ENCODE measurements around the gene PTGES3. TPM values are rescaled to one million over a fixed set of nuclear protein-coding genes. Genes with fewer than 3 reads are reported as not detected.
"Not testable (repeated sequence)": the region's sequence is repeated elsewhere in the genome, so short reads cannot be mapped to it uniquely, and the experiment has no call there.

Gene PTGES3
- total RNA-seq, 1 experiment from 2014 or later = 167 TPM

DNA sequence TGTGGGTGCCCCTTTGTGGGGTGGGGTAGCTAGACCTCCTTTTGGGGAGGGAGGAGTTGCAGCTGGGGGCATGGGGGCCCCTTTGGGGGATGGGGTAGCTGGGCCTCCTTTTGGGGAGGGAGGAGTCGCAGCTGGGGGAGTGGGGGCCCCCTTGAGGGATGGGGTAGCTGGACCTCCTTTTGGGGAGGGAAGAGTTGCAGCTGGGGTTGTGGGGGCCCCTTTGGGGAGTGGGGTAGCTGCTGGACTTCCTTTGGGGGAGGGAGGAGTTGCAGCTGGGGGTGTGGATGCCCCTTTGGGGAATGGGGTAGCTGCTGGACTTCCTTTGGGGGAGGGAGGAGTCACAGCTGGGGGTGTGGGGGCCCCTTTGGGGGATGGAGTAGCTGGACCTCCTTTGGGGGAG, 30.1 kb upstream of the PTGES3 start:
- Histone ChIP-seq H3K36me3 (replicated peaks; ENCODE audit: control insufficient read depth, insufficient read depth, low read length) (peaks cover 46% of the 10 kb centered on the region), H3K4me3 (ENCODE audit: insufficient read depth, low read depth, low read length) (no peak overlapping the region), H3K27me3 (ENCODE audit: control insufficient read depth, insufficient read depth, low read length) (no peaks in the 10 kb centered on the region)
- DNase-seq = no peak

DNA sequence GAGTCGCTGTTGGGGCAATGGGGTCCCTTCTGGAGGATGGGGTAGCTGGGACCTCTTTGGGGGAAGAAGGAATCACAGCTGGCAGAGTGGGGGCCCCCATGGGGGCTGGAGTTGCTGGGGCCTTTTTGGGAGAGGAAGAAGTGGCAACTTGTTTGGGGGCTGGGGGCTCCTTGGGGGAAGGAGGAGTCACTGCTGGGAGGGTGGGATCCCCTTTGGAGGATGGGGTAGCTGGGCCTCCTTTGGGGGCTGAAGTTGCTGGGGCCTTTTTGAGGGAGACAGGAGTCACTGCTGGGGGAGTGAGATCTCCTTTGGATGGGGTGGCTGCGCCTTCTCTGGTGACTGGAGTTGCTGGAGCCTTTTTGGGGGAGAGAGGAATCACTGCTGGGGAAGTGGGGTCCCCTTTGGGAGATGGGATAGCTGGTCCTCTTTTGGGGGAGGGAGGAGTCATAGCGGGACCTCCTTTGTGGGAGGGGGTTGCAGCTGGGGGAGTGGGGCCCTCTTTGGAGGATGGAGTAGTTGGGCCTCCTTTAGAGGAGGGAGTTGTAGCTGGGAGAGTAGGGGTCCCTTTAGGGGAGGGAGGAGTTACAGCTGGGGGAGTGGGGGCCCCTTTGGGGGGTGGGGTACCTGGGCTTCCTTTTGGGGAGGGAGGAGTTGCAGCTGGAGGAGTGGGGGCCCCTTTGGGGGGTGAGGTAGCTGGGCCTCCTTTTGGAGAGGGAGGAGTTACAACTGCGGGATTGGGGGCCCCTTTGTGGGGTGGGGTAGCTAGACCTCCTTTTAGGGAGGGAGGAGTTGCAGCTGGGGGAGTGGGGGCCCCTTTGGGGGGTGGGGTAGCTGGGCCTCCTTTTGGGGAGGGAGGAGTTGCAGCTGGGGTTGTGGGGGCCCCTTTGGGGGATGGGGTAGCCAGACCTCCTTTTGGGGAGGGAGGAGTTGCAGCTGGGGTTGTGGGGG, 29.1 kb upstream of the PTGES3 start:
- H3K4me3 ChIP-seq (ENCODE audit: insufficient read depth, low read depth, low read length) = no peak overlapping the region
- peaks cover 51% of the 10 kb centered on the region for H3K36me3 ChIP-seq (replicated peaks; ENCODE audit: control insufficient read depth, insufficient read depth, low read length)
- DNase-seq = no peak
- H3K27me3 ChIP-seq (ENCODE audit: control insufficient read depth, insufficient read depth, low read length) = no peaks in the 10 kb centered on the region

DNA sequence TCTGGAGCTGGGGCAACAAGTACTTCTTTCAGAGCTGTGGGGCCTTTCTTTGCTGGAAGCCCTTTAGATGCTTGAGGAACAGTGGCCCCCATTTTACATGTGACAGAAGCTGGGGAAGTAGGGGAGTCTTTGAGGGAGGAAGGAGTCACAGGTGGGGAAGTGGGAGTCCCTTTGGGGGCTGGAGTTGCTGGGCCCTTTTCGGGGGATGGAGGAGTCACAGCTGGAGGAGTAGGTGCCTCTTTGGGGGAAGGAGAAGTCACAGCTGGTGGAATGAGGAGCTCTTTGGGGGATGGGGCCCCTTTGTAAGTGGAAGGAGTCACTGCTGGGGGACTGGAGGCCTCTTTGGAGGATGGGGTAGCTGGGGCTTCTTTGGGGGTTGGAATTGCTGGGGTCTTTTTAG, 28.4 kb upstream of the PTGES3 start:
- DNase-seq = no peak
- Histone ChIP-seq H3K4me3 (ENCODE audit: insufficient read depth, low read depth, low read length) (no peak overlapping the region), H3K36me3 (replicated peaks; ENCODE audit: control insufficient read depth, insufficient read depth, low read length) (peaks cover 47% of the 10 kb centered on the region), H3K27me3 (ENCODE audit: control insufficient read depth, insufficient read depth, low read length) (no peaks in the 10 kb centered on the region)

- no peak for DNase-seq
- Histone ChIP-seq H3K36me3 (replicated peaks; ENCODE audit: control insufficient read depth, insufficient read depth, low read length) (peaks cover 42% of the 10 kb centered on the region), H3K27me3 (ENCODE audit: control insufficient read depth, insufficient read depth, low read length) (no peaks in the 10 kb centered on the region), H3K4me3 (ENCODE audit: insufficient read depth, low read depth, low read length) (no peak overlapping the region)
These were observed 27.7 kb upstream of the PTGES3 start for GRCh38 chr12:56715798-56716197.

DNA sequence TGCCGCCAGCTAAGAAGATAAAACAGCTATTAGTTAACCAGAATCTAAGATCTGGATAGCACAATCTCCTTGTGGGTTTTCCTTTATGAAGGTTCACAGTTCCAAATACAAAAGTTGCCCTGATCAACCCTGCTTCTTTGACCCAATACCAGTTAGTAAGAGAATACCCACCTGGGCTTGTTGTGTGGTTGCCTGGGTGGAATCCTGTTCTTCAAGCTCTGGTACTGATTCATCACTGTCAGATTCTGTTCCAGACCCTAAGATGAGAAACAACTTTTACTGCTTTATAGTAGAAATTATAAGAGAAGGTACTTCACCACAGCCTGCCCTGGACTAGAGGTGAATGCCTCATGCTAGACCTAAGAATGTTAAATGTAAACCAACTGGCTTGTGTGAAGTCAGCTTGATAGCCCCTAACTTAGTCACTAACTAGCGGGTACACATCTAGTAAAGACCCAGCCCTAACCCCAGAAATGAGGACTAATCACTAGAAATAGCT, 26.4 kb upstream of the PTGES3 start:
- Histone ChIP-seq H3K27me3 (ENCODE audit: control insufficient read depth, insufficient read depth, low read length) (no peaks in the 10 kb centered on the region), H3K36me3 (replicated peaks; ENCODE audit: control insufficient read depth, insufficient read depth, low read length) (peaks cover 32% of the 10 kb centered on the region), H3K4me3 (ENCODE audit: insufficient read depth, low read depth, low read length) (no peak overlapping the region)
- DNase-seq = no peak

GRCh38 chr12:56713345-56713744, 25.3 kb upstream of the PTGES3 start:
- DNase-seq = no peak
- Histone ChIP-seq H3K36me3 (replicated peaks; ENCODE audit: control insufficient read depth, insufficient read depth, low read length) (peaks cover 28% of the 10 kb centered on the region), H3K4me3 (ENCODE audit: insufficient read depth, low read depth, low read length) (no peak overlapping the region), H3K27me3 (ENCODE audit: control insufficient read depth, insufficient read depth, low read length) (no peaks in the 10 kb centered on the region)

DNA sequence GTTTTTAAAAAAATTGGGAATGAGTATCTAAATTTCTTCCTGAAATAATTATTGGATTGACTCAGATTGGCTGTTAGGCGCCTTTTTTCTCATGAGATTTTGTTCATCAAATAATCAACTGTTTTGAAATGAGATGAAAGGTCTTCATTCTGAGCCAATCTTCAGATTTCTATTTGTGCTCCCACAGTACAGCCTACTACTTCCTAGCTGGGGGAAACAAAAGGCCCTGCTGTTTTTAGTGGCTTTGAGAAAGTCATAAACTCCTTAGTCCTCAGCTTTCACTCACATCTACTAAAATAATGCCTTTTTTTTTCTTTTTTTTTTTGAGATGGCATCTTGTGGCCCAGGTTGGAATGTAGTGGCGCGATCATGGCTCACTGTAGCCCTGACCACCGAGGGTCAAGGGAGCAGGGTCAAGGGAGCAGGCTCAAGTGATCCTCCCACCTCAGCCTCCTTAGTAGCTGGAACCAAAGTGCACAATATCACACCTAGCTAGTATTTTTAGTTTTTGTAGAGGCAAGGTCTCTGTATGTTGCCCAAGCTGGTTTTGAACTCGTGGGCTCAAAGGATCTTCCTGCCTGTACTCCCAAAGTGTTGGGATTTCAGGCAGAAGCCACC, 21.8 kb upstream of the PTGES3 start:
- H3K27me3 ChIP-seq (ENCODE audit: control insufficient read depth, insufficient read depth, low read length) = no peaks in the 10 kb centered on the region
- no peak for DNase-seq
- peaks cover 23% of the 10 kb centered on the region for H3K36me3 ChIP-seq (replicated peaks; ENCODE audit: control insufficient read depth, insufficient read depth, low read length)
- H3K4me3 ChIP-seq (ENCODE audit: insufficient read depth, low read depth, low read length) = no peak overlapping the region

DNA sequence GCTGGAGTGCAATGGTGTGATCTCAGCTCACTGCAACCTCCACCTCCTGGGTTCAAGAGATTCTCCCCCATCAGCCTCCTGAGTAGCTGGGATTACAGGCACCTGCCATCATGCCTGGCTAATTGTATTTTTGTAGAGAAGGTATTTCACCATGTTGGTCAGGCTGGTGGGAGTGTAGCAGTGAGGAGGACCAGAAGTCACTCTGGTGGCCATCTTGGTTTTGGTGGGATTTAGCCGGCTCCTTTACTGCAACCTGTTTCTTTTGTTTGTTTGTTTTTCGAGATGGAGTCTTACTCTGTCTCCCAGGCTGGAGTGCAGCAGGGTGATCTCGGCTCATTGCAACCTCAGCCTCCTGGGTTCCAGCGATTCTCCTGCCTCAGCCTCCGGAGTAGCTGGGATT, 16.4 kb upstream of the PTGES3 start:
- not testable (repeated sequence) for H3K36me3 ChIP-seq (replicated peaks; ENCODE audit: control insufficient read depth, insufficient read depth, low read length); DNase-seq; H3K4me3 ChIP-seq (ENCODE audit: insufficient read depth, low read depth, low read length); H3K27me3 ChIP-seq (ENCODE audit: control insufficient read depth, insufficient read depth, low read length)

DNA sequence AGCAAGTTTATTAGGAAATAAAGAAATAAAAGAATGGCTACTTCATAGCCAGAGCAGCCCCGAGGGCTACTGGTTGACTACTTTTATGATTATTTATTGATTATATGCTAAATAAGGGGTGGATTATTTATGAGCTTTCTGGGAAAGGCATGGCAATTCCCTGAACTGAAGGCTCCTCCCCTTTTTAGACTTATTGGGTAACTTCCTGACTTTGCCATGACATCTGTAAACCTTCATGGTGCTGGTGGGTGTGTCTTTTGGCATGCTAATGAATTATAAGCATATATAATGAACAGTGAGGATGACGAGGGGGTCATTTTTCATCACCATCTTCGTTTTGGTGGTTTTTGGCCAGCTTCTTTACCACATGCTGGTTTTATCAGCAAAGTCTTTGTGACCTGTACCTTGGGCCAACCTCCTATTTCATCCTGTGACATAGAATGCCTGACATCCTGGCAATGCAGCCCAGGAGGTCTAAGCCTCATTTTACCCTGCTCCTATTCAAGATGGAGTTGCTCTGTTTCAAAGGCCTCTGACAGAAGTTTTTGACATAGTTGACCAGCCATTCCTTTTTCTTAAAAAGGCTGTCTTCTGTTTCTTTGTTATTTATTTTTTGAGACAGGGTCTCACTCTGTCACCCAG, 11.1 kb upstream of the PTGES3 start:
- Histone ChIP-seq H3K4me3 (ENCODE audit: insufficient read depth, low read depth, low read length) (no peak overlapping the region), H3K27me3 (ENCODE audit: control insufficient read depth, insufficient read depth, low read length) (no peaks in the 10 kb centered on the region), H3K36me3 (replicated peaks; ENCODE audit: control insufficient read depth, insufficient read depth, low read length) (no peaks in the 10 kb centered on the region)
- no peak for DNase-seq

DNA sequence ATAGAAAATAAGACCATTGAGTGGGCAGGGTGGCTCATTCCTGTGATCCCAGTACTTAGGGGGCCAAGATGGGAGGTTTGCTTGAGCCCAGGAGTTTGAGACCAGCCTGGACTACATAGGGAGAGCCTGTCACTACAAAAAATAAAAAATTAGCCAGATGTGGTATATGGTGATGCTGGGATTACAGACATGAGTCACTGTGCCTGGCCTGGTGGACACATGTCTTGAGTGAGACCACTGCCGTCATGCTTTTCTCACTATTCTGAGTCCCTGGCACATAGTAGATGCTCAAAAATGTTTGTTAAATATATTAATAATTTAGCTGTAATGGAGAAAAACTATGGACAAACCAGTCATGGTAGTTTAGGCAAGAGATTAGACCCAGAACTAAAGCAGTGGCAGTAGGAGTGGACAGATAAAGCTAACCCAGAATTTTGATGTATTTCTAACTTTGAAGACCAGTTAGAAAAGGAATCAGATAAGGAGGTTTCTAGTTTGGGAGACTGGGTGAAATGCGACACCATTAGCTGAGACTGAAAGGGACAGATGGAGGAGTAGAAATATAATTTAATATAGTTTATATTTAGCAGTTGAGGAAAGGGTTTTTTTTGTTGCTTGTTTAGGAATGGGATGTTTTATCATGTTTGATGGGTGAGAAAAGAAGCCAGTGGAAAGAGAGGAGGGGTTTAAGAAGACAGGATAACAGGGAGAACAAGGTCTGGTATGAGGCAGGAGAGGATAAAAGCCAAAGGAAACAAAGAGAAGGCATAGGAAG, 7.4 kb upstream of the PTGES3 start:
- no peaks in the 10 kb centered on the region for H3K27me3 ChIP-seq (ENCODE audit: control insufficient read depth, insufficient read depth, low read length)
- H3K36me3 ChIP-seq (replicated peaks; ENCODE audit: control insufficient read depth, insufficient read depth, low read length) = no peaks in the 10 kb centered on the region
- H3K4me3 ChIP-seq (ENCODE audit: insufficient read depth, low read depth, low read length) = no peak overlapping the region
- no peak for DNase-seq

GRCh38 chr12:56694161-56694560, 6.1 kb upstream of the PTGES3 start:
- DNase-seq = no peak
- no peak overlapping the region for H3K4me3 ChIP-seq (ENCODE audit: insufficient read depth, low read depth, low read length)
- no peaks in the 10 kb centered on the region for H3K27me3 ChIP-seq (ENCODE audit: control insufficient read depth, insufficient read depth, low read length)
- no peaks in the 10 kb centered on the region for H3K36me3 ChIP-seq (replicated peaks; ENCODE audit: control insufficient read depth, insufficient read depth, low read length)

DNA sequence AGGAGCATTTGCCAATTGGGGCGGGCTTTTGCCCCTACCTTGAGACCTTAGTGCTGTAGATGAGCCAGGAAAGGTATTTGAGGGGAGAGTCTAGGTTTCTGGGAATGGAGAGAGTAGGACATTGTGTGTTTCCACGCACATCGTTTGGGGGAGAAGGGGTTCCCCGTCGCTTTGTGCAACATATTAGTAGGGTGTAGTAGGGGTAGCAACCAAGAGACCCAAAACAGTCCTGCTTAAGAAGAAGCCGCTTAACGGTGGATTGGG, 694 bp upstream of the PTGES3 start:
- H3K4me3 ChIP-seq (ENCODE audit: insufficient read depth, low read depth, low read length) = peak overlapping the region; percentile 52

DNA sequence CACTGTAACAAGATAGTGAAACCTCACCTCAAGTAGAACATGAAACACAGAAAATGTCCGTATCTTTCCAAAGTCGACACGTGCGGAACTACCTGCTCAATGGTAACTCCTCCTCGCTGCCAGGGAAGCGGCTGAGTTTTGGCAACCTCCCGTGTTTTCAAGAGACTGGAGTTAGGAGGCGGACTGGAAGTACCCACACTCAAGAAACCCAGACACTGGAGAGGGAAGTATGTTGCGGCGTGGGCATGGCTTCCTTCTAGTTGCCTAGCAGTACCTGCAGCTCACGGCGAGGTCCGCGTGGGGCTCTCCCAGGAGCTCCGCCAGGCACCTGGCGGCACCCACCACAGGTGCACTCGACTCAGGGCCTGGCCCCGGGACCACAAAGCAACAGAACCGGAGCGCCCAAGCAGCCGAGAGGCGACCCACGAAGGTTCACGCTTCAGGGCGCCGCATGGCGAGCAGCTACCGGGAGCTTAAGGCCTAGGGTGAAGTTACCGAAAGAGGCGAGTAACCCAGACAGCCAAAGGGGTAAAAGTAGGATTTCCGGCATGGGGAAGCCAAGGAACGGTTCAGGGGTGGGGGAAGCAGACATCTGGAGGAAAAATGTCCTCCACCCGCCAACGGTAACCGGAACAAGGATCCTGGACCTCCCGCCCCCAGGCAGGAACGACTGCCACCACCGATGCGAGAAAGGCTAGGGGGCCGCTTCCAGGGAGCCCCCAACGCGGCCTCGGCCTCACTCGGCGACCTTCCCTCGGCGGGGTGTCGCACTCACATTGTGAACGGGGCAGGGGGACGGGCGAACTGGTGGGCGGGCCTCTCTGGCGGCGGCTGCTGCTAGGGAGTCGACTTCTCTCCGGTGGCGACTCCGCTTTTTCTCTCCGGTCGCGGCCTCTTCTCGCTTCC, 608 bp downstream of the PTGES3 start:
- DNase-seq = peak; percentile 34
- no peaks in the 10 kb centered on the region for H3K27me3 ChIP-seq (ENCODE audit: control insufficient read depth, insufficient read depth, low read length)

More for the DNA sequence above, 694 bp upstream of the PTGES3 start:
- Histone ChIP-seq H3K36me3 (replicated peaks; ENCODE audit: control insufficient read depth, insufficient read depth, low read length) (peaks cover 1% of the 10 kb centered on the region; the same call in 1 of the 2 replicates), H3K27me3 (ENCODE audit: control insufficient read depth, insufficient read depth, low read length) (no peaks in the 10 kb centered on the region)
- peak; percentile 70 for DNase-seq

More for the DNA sequence above, 608 bp downstream of the PTGES3 start:
- Histone ChIP-seq H3K36me3 (replicated peaks; ENCODE audit: control insufficient read depth, insufficient read depth, low read length) (peaks cover 1% of the 10 kb centered on the region; the same call in 1 of the 2 replicates), H3K4me3 (ENCODE audit: insufficient read depth, low read depth, low read length) (peak overlapping the region; percentile 99)
